ENCODE measurements around the gene EFL1. TPM values are rescaled to one million over a fixed set of nuclear protein-coding genes. Genes with fewer than 3 reads are reported as not detected.
"Not testable (repeated sequence)": the region's sequence is repeated elsewhere in the genome, so short reads cannot be mapped to it uniquely, and the experiment has no call there.

Gene EFL1
- total RNA-seq (25.5 TPM), polyA plus RNA-seq (10.4 TPM)
- long read RNA-seq, donor 1, result 0 reads
- long read RNA-seq, donor 2, result 0 reads
- long read RNA-seq, donor 3, transcript EFL1-201 (20 exons, 3,675 nt), result major isoform, 5 of 5 reads
- long read RNA-seq, donor 3, partial matches to known transcripts, result 0 of 5 reads
- long read RNA-seq, donor 3, other reads (novel, unspliced or antisense), result 0 of 5 reads
- long read RNA-seq, donor 4, partial matches to known transcripts, result 0 of 2 reads
- long read RNA-seq, donor 4, other reads (novel, unspliced or antisense), result 0 of 2 reads
- long read RNA-seq, donor 5, transcript EFL1-201 (20 exons, 3,675 nt), result major isoform, 6 of 11 reads
- long read RNA-seq, donor 5, partial matches to known transcripts, result 5 of 11 reads
- long read RNA-seq, donor 5, other reads (novel, unspliced or antisense), result 0 of 11 reads
- long read RNA-seq, donor 6, partial matches to known transcripts, result 0 of 2 reads
- long read RNA-seq, donor 6, other reads (novel, unspliced or antisense), result 0 of 2 reads
- long read RNA-seq, donor 7, transcript EFL1-201 (20 exons, 3,675 nt), result major isoform, 8 of 8 reads
- long read RNA-seq, donor 7, partial matches to known transcripts, result 0 of 8 reads
- long read RNA-seq, donor 7, other reads (novel, unspliced or antisense), result 0 of 8 reads
- long read RNA-seq, donor 8, partial matches to known transcripts, result 0 of 2 reads
- long read RNA-seq, donor 8, other reads (novel, unspliced or antisense), result 0 of 2 reads
- long read RNA-seq, donor 9, partial matches to known transcripts, result 0 of 2 reads
- long read RNA-seq, donor 9, other reads (novel, unspliced or antisense), result 0 of 2 reads
- long read RNA-seq, donor 10, result 0 reads

GRCh38 chr15:82262422-82263026 is at the start of gene EFL1, which contains the start of gene SAXO2:
Gene EFL1 (minus strand): TSS chr15:82262734. CDS start chr15:82261778, 956 bp downstream.
Gene SAXO2 (plus strand): TSS chr15:82262818. CDS start chr15:82262880, 62 bp downstream.
- H3K9me3 ChIP-seq (ENCODE audit: control insufficient read depth in 2 of 2, insufficient read depth in 1 of 2, low read length in 1 of 2), result no peaks in the 10 kb centered on the region
- under 1% methylated on average over 57 of the region's 57 CpGs for WGBS
- no peaks in the 10 kb centered on the region for H3K27me3 ChIP-seq (ENCODE audit: control insufficient read depth in 2 of 2, insufficient read depth in 1 of 2, low read length in 1 of 2)
- H3K4me1 ChIP-seq (ENCODE audit: control insufficient read depth in 2 of 2, insufficient read depth in 2 of 2, low read length in 2 of 2), result peaks cover 0 to 14% of the 10 kb centered on the region in 2 donors
- peak; percentile 72 to 94 (median 81) for DNase-seq (ENCODE audit: low read depth in 6 of 9, low spot score in 9 of 9)
- H3K27ac ChIP-seq (ENCODE audit: low read depth in 1 of 2, low read length in 1 of 2), result peak within 1 kb of the TSS; percentile 63 to 81
- peak within 1 kb of the TSS; percentile 90 to 96 for H3K4me3 ChIP-seq (ENCODE audit: low read length in 2 of 2)
- H3K36me3 ChIP-seq (ENCODE audit: control insufficient read depth in 2 of 2, insufficient read depth in 2 of 2, low read length in 1 of 2), result peaks cover 4 to 5% of the 10 kb centered on the region in 2 donors

DNA sequence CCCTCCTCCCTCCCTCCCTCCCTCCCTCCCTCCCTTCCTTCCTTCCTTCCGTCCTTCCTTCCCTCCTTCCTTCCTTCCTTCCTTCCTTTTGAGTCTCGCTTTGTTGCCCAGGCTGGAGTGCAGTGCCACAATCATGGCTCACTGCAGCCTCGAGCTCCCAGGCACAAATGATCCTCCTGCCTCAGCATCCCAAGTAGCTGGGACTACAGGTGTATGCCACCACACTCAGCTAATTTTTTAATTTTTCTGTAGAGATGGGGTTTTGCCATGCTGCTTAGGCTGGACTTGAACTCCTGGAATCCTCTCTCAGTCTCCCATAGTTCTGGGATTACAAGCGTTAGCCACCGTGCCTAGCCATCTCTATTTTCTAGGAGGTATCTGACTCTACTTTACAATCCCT is 48.8 kb upstream of the EFL1 start:
- WGBS, result over 99% methylated on average over 4 of the region's 5 CpGs
- H3K36me3 ChIP-seq (ENCODE audit: control insufficient read depth in 2 of 2, insufficient read depth in 2 of 2, low read length in 1 of 2); H3K9me3 ChIP-seq (ENCODE audit: control insufficient read depth in 2 of 2, insufficient read depth in 1 of 2, low read length in 1 of 2); H3K27me3 ChIP-seq (ENCODE audit: control insufficient read depth in 2 of 2, insufficient read depth in 1 of 2, low read length in 1 of 2); DNase-seq (ENCODE audit: low read depth in 6 of 9, low spot score in 9 of 9); H3K4me3 ChIP-seq (ENCODE audit: low read length in 2 of 2); H3K4me1 ChIP-seq (ENCODE audit: control insufficient read depth in 2 of 2, insufficient read depth in 2 of 2, low read length in 2 of 2); H3K27ac ChIP-seq (ENCODE audit: low read depth in 1 of 2, low read length in 1 of 2): not testable (repeated sequence)

GRCh38 chr15:82309802-82310201 is 47.3 kb upstream of the EFL1 start:
- WGBS, result over 99% methylated on average over 2 of the region's 2 CpGs
- no peak overlapping the region for H3K4me3 ChIP-seq (ENCODE audit: low read length in 2 of 2)
- no peaks in the 10 kb centered on the region for H3K36me3 ChIP-seq (ENCODE audit: control insufficient read depth in 2 of 2, insufficient read depth in 2 of 2, low read length in 1 of 2)
- no peaks in the 10 kb centered on the region for H3K27me3 ChIP-seq (ENCODE audit: control insufficient read depth in 2 of 2, insufficient read depth in 1 of 2, low read length in 1 of 2)
- DNase-seq (ENCODE audit: low read depth in 6 of 9, low spot score in 9 of 9), result no peak
- no peaks in the 10 kb centered on the region for H3K9me3 ChIP-seq (ENCODE audit: control insufficient read depth in 2 of 2, insufficient read depth in 1 of 2, low read length in 1 of 2)
- H3K27ac ChIP-seq (ENCODE audit: low read depth in 1 of 2, low read length in 1 of 2), result no peak overlapping the region
- H3K4me1 ChIP-seq (ENCODE audit: control insufficient read depth in 2 of 2, insufficient read depth in 2 of 2, low read length in 2 of 2), result peaks cover 0 to 4% of the 10 kb centered on the region in 2 donors

DNA sequence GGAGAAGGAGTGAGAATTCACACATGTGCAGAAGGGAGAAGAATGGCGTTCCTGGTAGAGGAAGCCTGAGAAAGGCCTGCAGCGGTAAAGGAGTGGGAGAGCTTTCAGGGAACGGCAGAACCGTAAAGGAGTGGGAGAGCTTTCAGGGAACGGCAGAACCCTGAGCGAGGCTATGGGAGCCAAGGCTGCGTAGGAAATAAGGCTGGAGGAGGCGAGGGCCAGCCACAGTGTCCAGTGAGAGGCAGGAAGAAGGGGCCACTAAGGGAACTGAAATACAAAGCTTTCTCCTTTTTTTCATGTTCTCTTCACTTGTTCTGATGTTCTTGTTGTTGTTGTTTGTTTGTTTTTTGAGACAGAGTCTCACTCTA is 45.2 kb upstream of the EFL1 start:
- H3K4me1 ChIP-seq (ENCODE audit: control insufficient read depth in 2 of 2, insufficient read depth in 2 of 2, low read length in 2 of 2), result peaks cover 0 to 10% of the 10 kb centered on the region in 2 donors
- H3K36me3 ChIP-seq (ENCODE audit: control insufficient read depth in 2 of 2, insufficient read depth in 2 of 2, low read length in 1 of 2), result no peaks in the 10 kb centered on the region
- H3K27me3 ChIP-seq (ENCODE audit: control insufficient read depth in 2 of 2, insufficient read depth in 1 of 2, low read length in 1 of 2), result no peaks in the 10 kb centered on the region
- 97% methylated on average over 6 of the region's 8 CpGs for WGBS
- no peak overlapping the region for H3K27ac ChIP-seq (ENCODE audit: low read depth in 1 of 2, low read length in 1 of 2)
- DNase-seq (ENCODE audit: low read depth in 6 of 9, low spot score in 9 of 9), result no peak
- no peak overlapping the region for H3K4me3 ChIP-seq (ENCODE audit: low read length in 2 of 2)
- H3K9me3 ChIP-seq (ENCODE audit: control insufficient read depth in 2 of 2, insufficient read depth in 1 of 2, low read length in 1 of 2), result no peaks in the 10 kb centered on the region

DNA sequence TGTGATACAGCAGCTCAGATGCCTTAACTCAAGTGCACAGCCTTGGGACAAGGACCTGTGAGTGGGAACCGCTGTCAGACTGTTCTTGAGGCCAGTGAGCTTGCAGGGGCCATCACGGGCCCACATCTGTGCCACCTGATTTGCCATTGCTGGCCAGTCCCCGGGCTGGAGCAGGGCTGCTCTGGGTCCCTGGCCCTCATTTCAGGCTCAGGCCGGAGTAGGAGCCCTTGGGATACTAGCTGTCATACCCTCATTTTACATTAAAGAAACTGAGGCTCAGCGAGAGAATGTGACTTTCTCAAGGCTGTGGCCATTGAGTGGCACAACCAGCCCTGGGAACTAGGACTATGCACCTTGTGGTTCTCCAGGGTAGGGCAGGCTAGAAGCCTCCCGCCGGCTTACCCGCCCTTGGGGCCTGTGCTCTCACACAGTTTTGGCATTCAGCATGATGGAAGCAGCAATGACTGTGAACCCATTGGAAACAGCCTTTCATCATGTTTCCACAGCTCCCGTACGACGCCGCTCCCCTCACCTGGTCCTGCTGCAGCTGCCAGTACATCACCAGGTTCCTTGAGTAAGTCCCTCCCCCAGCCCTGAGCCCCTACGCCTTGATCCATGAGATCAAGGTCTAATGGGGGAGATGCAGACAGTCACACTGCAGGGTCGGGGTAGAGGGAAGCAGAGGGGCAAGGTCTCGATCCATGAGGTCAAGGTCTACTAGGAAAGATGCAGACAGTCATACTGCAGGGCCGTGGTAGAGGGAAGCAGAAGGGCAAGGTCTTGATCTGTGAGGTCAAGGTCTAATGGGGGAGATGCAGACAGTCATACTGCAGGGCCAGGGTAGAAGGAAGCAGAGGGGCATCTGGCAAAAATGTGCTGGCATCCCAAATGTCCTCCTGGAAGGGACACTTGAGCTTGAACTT is 44.5 kb upstream of the EFL1 start:
- H3K4me1 ChIP-seq (ENCODE audit: control insufficient read depth in 2 of 2, insufficient read depth in 2 of 2, low read length in 2 of 2), result peaks cover 0 to 10% of the 10 kb centered on the region in 2 donors
- H3K4me3 ChIP-seq (ENCODE audit: low read length in 2 of 2), result no peak overlapping the region
- no peak overlapping the region for H3K27ac ChIP-seq (ENCODE audit: low read depth in 1 of 2, low read length in 1 of 2)
- H3K36me3 ChIP-seq (ENCODE audit: control insufficient read depth in 2 of 2, insufficient read depth in 2 of 2, low read length in 1 of 2), result no peaks in the 10 kb centered on the region
- no peaks in the 10 kb centered on the region for H3K27me3 ChIP-seq (ENCODE audit: control insufficient read depth in 2 of 2, insufficient read depth in 1 of 2, low read length in 1 of 2)
- WGBS, result 91% methylated on average over 16 of the region's 16 CpGs
- no peaks in the 10 kb centered on the region for H3K9me3 ChIP-seq (ENCODE audit: control insufficient read depth in 2 of 2, insufficient read depth in 1 of 2, low read length in 1 of 2)
- no peak for DNase-seq (ENCODE audit: low read depth in 6 of 9, low spot score in 9 of 9)

DNA sequence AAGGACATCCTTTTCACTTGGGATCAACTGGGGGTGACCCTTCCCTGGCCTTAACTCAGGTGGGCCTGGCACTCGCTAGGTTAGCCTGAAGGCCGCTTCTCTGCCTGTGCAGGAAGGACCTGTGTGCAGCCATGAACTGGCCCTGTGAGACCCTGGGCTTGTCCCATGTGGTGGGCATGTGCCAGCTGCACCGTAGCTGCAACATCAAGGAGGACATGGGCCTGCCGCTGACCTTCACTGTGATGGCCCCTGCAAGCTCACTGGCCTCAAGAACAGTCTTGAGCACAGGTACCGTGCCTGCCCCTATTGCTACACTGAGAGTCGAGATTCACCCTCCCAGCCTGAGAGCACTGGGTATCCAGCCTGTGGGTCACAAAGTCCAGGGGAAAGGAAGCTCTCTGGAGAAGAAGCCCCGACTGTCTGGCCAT is 43.1 kb upstream of the EFL1 start:
- DNase-seq (ENCODE audit: low read depth in 6 of 9, low spot score in 9 of 9), result no peak
- H3K36me3 ChIP-seq (ENCODE audit: control insufficient read depth in 2 of 2, insufficient read depth in 2 of 2, low read length in 1 of 2), result no peaks in the 10 kb centered on the region
- H3K4me3 ChIP-seq (ENCODE audit: low read length in 2 of 2), result no peak overlapping the region
- no peaks in the 10 kb centered on the region for H3K9me3 ChIP-seq (ENCODE audit: control insufficient read depth in 2 of 2, insufficient read depth in 1 of 2, low read length in 1 of 2)
- no peak overlapping the region for H3K27ac ChIP-seq (ENCODE audit: low read depth in 1 of 2, low read length in 1 of 2)
- 98% methylated on average over 7 of the region's 7 CpGs for WGBS
- peaks cover 0 to 10% of the 10 kb centered on the region in 2 donors for H3K4me1 ChIP-seq (ENCODE audit: control insufficient read depth in 2 of 2, insufficient read depth in 2 of 2, low read length in 2 of 2)
- no peaks in the 10 kb centered on the region for H3K27me3 ChIP-seq (ENCODE audit: control insufficient read depth in 2 of 2, insufficient read depth in 1 of 2, low read length in 1 of 2)

DNA sequence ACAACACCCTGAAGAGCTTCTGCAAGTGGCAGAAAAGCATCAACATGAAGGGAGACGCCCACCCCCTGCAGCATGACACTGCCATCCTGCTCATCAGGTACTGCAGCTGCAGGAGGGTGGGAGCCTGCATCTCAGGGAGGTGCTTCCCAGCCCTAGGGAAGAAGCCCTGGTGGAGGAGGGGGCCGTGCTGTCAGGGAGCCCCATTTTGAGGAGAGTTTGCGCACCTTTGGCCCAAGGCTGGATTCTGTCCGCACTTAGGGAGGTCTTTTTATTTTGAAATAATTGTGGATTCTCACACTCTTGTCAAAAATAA is 42.2 kb upstream of the EFL1 start:
- WGBS, result 93% methylated on average over 4 of the region's 4 CpGs
- H3K4me1 ChIP-seq (ENCODE audit: control insufficient read depth in 2 of 2, insufficient read depth in 2 of 2, low read length in 2 of 2), result peaks cover 0 to 10% of the 10 kb centered on the region in 2 donors
- no peaks in the 10 kb centered on the region for H3K36me3 ChIP-seq (ENCODE audit: control insufficient read depth in 2 of 2, insufficient read depth in 2 of 2, low read length in 1 of 2)
- H3K4me3 ChIP-seq (ENCODE audit: low read length in 2 of 2), result no peak overlapping the region
- peak in 1 of 9 donors; percentile 9 for DNase-seq (ENCODE audit: low read depth in 6 of 9, low spot score in 9 of 9)
- H3K9me3 ChIP-seq (ENCODE audit: control insufficient read depth in 2 of 2, insufficient read depth in 1 of 2, low read length in 1 of 2), result no peaks in the 10 kb centered on the region
- no peak overlapping the region for H3K27ac ChIP-seq (ENCODE audit: low read depth in 1 of 2, low read length in 1 of 2)
- H3K27me3 ChIP-seq (ENCODE audit: control insufficient read depth in 2 of 2, insufficient read depth in 1 of 2, low read length in 1 of 2), result no peaks in the 10 kb centered on the region

DNA sequence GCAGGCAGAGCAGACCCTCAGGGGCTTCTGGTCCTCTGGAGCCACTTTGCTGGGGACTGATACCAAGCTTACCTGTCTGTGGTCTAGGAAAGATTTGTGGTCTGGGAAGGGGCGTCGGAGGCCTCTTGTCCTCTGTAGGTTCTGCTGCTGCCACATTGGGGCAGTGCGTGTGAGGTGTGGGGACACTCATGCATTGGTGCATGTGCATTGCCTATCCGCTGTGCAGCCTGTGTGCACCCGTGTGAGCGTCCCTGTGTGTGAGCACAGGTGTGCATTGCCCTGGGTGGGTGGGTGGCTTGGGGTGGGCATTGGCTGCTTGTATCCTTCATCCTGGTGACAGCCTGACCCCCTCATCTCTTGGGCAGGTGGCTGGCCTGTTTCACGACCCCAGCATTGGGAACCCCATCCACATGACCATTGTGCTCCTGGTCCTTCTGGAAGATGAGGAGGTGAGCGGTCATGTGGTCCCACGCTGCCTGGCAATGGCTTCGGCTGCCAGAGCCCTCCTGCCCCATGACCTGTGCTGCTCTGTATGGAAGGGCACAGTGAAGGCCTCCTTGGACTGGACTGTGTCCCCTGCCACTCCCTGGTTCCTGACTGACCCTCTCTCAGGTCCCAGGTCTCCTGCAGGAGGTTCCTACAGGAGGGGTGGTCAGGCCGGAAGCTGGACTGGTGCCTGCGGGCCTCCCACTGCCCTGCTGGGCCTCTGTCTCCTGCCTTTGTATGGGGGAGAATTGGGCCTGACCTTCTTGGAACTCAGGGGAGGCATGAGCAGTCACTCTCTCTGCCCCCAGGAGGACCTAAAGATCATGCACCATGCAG is 41.6 kb upstream of the EFL1 start:
- no peaks in the 10 kb centered on the region for H3K36me3 ChIP-seq (ENCODE audit: control insufficient read depth in 2 of 2, insufficient read depth in 2 of 2, low read length in 1 of 2)
- no peaks in the 10 kb centered on the region for H3K27me3 ChIP-seq (ENCODE audit: control insufficient read depth in 2 of 2, insufficient read depth in 1 of 2, low read length in 1 of 2)
- DNase-seq (ENCODE audit: low read depth in 6 of 9, low spot score in 9 of 9), result no peak
- H3K4me1 ChIP-seq (ENCODE audit: control insufficient read depth in 2 of 2, insufficient read depth in 2 of 2, low read length in 2 of 2), result peaks cover 0 to 10% of the 10 kb centered on the region in 2 donors
- H3K4me3 ChIP-seq (ENCODE audit: low read length in 2 of 2), result no peak overlapping the region
- H3K27ac ChIP-seq (ENCODE audit: low read depth in 1 of 2, low read length in 1 of 2), result no peak overlapping the region
- no peaks in the 10 kb centered on the region for H3K9me3 ChIP-seq (ENCODE audit: control insufficient read depth in 2 of 2, insufficient read depth in 1 of 2, low read length in 1 of 2)
- WGBS, result 96% methylated on average over 12 of the region's 12 CpGs
